ENCODE data around the gene MRLN.

Gene MRLN

DNA sequence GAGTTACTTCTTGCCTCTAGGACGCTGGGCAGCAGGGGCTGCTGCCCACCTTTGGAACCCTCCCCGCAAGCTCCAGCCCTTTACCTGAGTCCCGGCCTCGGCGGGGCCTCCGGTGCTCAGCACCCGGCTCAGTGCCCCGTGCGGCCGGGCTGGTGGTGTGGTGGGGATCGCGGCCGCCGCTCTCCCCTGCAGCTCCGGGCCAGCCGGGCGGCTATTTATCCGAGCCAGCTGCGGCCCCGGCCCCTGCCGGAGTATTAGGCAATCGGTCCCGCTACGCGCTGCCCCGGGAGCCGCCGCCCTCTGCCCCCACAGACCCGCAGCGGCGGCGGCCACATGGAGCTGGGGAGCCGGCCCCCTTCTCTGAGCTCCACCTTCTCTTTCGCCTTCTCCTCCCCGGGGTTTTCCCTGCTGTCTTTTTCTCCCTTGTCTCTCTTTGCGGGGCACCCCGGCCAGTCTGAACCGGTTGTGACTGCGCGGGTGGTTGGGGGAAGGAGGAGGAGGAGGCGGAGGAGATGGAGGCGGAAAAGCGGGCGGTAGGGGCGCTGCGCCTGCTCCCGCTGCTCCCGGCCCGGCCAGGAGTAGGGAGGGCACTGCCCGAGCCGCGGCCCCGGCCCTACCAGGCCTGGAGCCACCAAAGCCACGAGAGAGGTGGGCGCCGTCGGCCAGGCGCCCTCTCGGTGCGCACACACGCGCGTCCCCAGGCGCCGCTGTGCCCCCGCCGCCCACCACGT is 43.7 kb downstream of the MRLN start, which contains the start of gene SLC16A9:
SLC16A9 (minus strand) TSS at position 456 of the 731 bp plus-strand sequence. CDS start 25,559 bp downstream, outside the sequence.
- Histone ChIP-seq H3K9me3 (ENCODE audit: control insufficient read depth, low read length) (no peaks in the 10 kb centered on the region), H3K27ac (ENCODE audit: insufficient read depth, low read length, poor library complexity, severe bottlenecking) (no peak within 1 kb of the TSS), H3K4me1 (ENCODE audit: control insufficient read depth, insufficient read depth, low read length, poor library complexity, severe bottlenecking) (peaks cover 3% of the 10 kb centered on the region), H3K36me3 (ENCODE audit: control insufficient read depth, insufficient read depth, low read length) (no peaks in the 10 kb centered on the region), H3K27me3 (replicated peaks; ENCODE audit: control insufficient read depth, insufficient read depth, low read length, poor library complexity, severe bottlenecking) (no peaks in the 10 kb centered on the region), H3K4me3 (ENCODE audit: insufficient read depth, low read depth, low read length, poor library complexity, severe bottlenecking) (peak within 1 kb of the TSS; percentile 33)
- no peak for DNase-seq

DNA sequence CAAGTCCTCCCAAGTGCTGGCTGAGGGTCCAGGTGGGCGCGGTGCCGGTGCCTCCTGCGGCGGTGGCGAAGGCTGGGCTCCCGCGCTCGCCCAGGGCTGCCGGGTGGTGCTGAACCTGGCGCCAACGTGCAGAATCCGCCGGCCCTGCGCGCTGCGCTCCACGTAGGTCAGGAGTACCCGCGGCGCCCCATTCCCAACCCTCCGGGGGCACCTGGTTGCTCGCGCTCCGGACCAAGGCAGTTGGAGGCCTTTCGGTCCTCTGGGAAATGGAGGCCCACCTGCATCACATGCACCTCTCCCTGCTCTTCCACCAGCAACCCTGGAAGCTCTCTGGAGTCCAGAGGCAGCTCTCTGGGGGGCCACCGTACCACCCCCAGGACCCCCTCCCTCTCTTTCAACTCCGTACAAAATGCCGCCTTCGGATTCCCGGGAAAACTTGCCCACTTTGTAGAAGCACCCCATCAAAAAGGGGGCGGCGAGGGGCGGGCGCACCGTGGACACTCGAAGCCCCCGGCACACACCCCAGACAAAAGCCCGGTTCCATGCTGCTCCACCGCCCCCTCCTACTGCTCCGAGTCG is 44.4 kb downstream of the MRLN start:
- H3K27me3 ChIP-seq (replicated peaks; ENCODE audit: control insufficient read depth, insufficient read depth, low read length, poor library complexity, severe bottlenecking): no peaks in the 10 kb centered on the region
- H3K4me3 ChIP-seq (ENCODE audit: insufficient read depth, low read depth, low read length, poor library complexity, severe bottlenecking): peak overlapping the region; percentile 33
- no peaks in the 10 kb centered on the region for H3K9me3 ChIP-seq (ENCODE audit: control insufficient read depth, low read length)
- no peaks in the 10 kb centered on the region for H3K36me3 ChIP-seq (ENCODE audit: control insufficient read depth, insufficient read depth, low read length)
- no peak overlapping the region for H3K27ac ChIP-seq (ENCODE audit: insufficient read depth, low read length, poor library complexity, severe bottlenecking)
- peaks cover 3% of the 10 kb centered on the region for H3K4me1 ChIP-seq (ENCODE audit: control insufficient read depth, insufficient read depth, low read length, poor library complexity, severe bottlenecking)
- no peak for DNase-seq

DNA sequence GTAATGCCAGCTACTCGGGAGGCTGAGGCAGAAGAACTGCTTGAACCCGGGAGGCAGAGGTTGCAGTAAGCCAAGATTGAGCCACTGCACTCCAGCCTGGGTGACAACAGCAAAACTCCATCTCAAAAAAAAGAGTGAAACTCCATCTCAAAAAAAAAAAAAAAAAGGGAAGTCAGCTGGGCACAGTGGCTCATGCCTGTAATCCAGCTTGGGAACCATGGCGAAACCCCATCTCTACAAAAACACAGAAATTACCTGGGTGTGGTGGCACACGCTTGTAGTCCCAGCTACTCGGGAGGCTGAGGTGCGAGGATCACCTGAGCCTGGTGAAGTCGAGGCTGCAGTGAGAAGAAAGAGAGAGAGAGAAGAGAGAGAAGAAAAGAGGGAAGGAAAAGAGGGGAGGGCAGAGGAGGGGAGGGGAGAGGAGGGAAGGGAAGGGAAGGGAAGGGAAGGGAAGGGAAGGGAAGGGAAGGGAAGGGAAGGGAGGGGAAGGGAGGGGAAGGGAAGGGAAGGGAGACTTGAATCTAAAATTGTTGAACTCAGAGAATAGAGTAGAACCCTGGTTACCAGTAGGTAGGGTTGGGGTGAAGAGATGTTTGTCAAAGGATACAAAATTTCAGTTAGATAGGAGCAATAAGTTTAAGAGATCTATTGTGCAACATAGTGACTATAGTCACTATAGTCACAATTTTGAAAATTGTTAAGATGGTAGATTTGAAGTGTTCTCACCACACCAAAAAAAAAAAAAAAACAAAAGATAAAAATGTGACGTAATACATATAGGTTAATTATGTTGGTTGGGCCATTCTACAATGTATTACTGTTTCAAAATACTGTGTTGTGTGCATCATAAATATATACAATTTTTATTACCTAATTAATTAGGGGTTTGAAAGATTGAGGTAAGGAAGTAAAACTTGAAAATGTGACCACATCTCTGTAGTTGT is 46.1 kb downstream of the MRLN start:
- Histone ChIP-seq H3K4me1 (ENCODE audit: control insufficient read depth, insufficient read depth, low read length, poor library complexity, severe bottlenecking) (peaks cover 3% of the 10 kb centered on the region), H3K36me3 (ENCODE audit: control insufficient read depth, insufficient read depth, low read length) (no peaks in the 10 kb centered on the region), H3K9me3 (ENCODE audit: control insufficient read depth, low read length) (no peaks in the 10 kb centered on the region), H3K4me3 (ENCODE audit: insufficient read depth, low read depth, low read length, poor library complexity, severe bottlenecking) (no peak overlapping the region), H3K27ac (ENCODE audit: insufficient read depth, low read length, poor library complexity, severe bottlenecking) (no peak overlapping the region), H3K27me3 (replicated peaks; ENCODE audit: control insufficient read depth, insufficient read depth, low read length, poor library complexity, severe bottlenecking) (no peaks in the 10 kb centered on the region)
- DNase-seq: no peak

DNA sequence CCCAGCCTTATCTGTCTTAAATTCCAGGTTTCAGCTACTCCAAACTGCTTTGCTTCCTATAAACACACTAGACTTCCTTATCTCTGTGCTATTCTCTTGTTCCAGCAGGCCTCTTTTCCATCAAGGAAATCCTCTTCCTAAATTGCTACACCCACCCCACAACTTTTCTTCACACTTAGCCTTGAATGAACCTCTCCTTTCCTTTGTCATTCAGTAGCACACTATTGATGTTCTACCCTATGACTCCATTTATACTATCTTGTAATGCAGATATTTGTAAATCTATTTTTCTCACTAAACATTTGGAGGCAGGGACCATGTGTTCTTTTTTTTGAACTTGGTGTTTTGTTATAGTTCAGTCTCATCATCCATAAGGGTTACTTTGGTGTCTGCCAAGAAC is 47.3 kb downstream of the MRLN start:
- H3K36me3 ChIP-seq (ENCODE audit: control insufficient read depth, insufficient read depth, low read length): no peaks in the 10 kb centered on the region
- peaks cover 3% of the 10 kb centered on the region for H3K4me1 ChIP-seq (ENCODE audit: control insufficient read depth, insufficient read depth, low read length, poor library complexity, severe bottlenecking)
- H3K9me3 ChIP-seq (ENCODE audit: control insufficient read depth, low read length): no peaks in the 10 kb centered on the region

DNA sequence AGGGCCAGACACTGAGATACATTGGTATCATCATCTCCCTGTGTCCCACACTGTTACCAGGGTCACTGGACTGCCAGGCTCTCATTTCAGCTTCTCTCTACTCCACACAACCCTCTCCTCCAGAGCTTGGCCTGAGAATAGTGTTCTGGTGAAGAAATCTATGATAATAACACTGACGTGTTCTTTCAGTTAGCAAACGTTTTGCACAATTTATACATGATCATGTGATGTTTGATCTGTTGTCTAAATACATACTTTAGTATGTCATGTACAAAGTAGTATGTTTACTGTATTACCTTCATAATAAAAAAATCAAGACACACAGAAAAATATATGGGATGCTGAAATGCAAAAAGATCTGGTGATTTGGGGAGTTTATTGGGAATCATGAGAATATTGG is 48.6 kb downstream of the MRLN start:
- Histone ChIP-seq H3K36me3 (ENCODE audit: control insufficient read depth, insufficient read depth, low read length) (no peaks in the 10 kb centered on the region), H3K27ac (ENCODE audit: insufficient read depth, low read length, poor library complexity, severe bottlenecking) (no peak overlapping the region), H3K4me3 (ENCODE audit: insufficient read depth, low read depth, low read length, poor library complexity, severe bottlenecking) (no peak overlapping the region), H3K27me3 (replicated peaks; ENCODE audit: control insufficient read depth, insufficient read depth, low read length, poor library complexity, severe bottlenecking) (no peaks in the 10 kb centered on the region), H3K9me3 (ENCODE audit: control insufficient read depth, low read length) (no peaks in the 10 kb centered on the region), H3K4me1 (ENCODE audit: control insufficient read depth, insufficient read depth, low read length, poor library complexity, severe bottlenecking) (no peaks in the 10 kb centered on the region)
- DNase-seq: no peak

More for the DNA sequence above, 47.3 kb downstream of the MRLN start:
- H3K27ac ChIP-seq (ENCODE audit: insufficient read depth, low read length, poor library complexity, severe bottlenecking): no peak overlapping the region
- DNase-seq: no peak
- H3K27me3 ChIP-seq (replicated peaks; ENCODE audit: control insufficient read depth, insufficient read depth, low read length, poor library complexity, severe bottlenecking): no peaks in the 10 kb centered on the region
- no peak overlapping the region for H3K4me3 ChIP-seq (ENCODE audit: insufficient read depth, low read depth, low read length, poor library complexity, severe bottlenecking)

DNA sequence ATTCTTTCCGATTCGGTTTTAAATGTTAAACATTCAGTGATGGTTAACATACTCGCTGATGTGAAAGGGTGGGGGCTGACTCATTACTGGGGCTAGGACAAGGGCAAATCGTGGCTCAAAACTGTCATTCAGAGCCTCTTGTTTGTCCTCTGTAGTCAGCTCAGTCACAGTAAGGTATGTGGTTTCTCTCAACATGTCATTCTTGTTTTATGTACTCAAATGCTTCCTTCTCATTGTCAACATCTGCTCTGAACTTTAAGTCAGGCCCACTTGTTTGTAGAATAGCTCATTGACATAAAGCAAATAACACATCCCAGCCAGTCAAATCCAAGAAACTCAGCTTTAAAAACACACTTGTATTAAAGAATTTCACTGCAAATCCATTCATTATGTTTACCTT is 50.9 kb downstream of the MRLN start:
- Histone ChIP-seq H3K36me3 (ENCODE audit: control insufficient read depth, insufficient read depth, low read length) (no peaks in the 10 kb centered on the region), H3K4me3 (ENCODE audit: insufficient read depth, low read depth, low read length, poor library complexity, severe bottlenecking) (no peak overlapping the region), H3K27ac (ENCODE audit: insufficient read depth, low read length, poor library complexity, severe bottlenecking) (no peak overlapping the region), H3K9me3 (ENCODE audit: control insufficient read depth, low read length) (no peaks in the 10 kb centered on the region), H3K27me3 (replicated peaks; ENCODE audit: control insufficient read depth, insufficient read depth, low read length, poor library complexity, severe bottlenecking) (no peaks in the 10 kb centered on the region), H3K4me1 (ENCODE audit: control insufficient read depth, insufficient read depth, low read length, poor library complexity, severe bottlenecking) (no peaks in the 10 kb centered on the region)
- no peak for DNase-seq

DNA sequence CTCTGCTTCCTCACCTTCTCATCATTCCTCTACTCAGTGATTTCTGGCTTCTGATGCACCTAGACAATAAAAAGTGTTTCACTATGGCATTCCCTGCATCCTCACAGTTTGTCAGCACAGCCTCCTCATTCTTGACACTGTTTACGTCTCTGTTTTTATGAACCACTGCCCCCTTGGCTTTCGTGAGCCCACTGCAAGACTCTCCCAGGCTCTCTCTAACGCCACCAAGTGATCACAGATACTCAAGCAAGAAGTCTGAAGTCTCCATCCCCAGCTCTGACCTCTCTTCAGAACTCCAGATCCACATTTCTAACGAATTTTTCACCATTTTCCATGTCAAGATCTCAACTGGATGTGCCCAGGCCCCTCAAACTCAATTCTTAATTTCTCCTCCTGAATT is 52.5 kb downstream of the MRLN start:
- Histone ChIP-seq H3K27me3 (replicated peaks; ENCODE audit: control insufficient read depth, insufficient read depth, low read length, poor library complexity, severe bottlenecking) (no peaks in the 10 kb centered on the region), H3K27ac (ENCODE audit: insufficient read depth, low read length, poor library complexity, severe bottlenecking) (no peak overlapping the region), H3K4me3 (ENCODE audit: insufficient read depth, low read depth, low read length, poor library complexity, severe bottlenecking) (no peak overlapping the region), H3K4me1 (ENCODE audit: control insufficient read depth, insufficient read depth, low read length, poor library complexity, severe bottlenecking) (no peaks in the 10 kb centered on the region), H3K9me3 (ENCODE audit: control insufficient read depth, low read length) (no peaks in the 10 kb centered on the region), H3K36me3 (ENCODE audit: control insufficient read depth, insufficient read depth, low read length) (no peaks in the 10 kb centered on the region)
- DNase-seq: no peak

DNA sequence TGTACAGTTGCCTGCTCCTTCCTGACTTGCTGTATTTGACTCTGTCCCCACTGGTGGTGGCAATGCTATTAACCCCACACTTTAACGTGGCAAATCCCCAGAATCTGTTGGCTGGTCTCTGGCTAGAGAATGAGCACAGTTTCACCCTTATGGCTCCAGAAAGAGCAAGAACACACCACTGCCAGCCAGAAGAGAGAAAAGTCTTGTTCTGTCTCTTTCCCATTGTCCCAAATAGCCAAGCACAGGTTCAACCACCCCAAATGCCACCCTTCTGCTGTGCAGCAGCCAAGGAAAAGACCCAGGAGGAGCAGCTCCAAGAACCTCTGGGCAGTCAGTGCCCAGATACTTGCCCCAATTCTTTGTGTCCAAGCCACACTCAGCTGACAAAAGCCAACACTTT is 54.9 kb downstream of the MRLN start:
- H3K4me3 ChIP-seq (ENCODE audit: insufficient read depth, low read depth, low read length, poor library complexity, severe bottlenecking): no peak overlapping the region
- no peaks in the 10 kb centered on the region for H3K4me1 ChIP-seq (ENCODE audit: control insufficient read depth, insufficient read depth, low read length, poor library complexity, severe bottlenecking)
- no peaks in the 10 kb centered on the region for H3K36me3 ChIP-seq (ENCODE audit: control insufficient read depth, insufficient read depth, low read length)
- no peaks in the 10 kb centered on the region for H3K27me3 ChIP-seq (replicated peaks; ENCODE audit: control insufficient read depth, insufficient read depth, low read length, poor library complexity, severe bottlenecking)
- H3K27ac ChIP-seq (ENCODE audit: insufficient read depth, low read length, poor library complexity, severe bottlenecking): no peak overlapping the region
- H3K9me3 ChIP-seq (ENCODE audit: control insufficient read depth, low read length): no peaks in the 10 kb centered on the region
- no peak for DNase-seq

DNA sequence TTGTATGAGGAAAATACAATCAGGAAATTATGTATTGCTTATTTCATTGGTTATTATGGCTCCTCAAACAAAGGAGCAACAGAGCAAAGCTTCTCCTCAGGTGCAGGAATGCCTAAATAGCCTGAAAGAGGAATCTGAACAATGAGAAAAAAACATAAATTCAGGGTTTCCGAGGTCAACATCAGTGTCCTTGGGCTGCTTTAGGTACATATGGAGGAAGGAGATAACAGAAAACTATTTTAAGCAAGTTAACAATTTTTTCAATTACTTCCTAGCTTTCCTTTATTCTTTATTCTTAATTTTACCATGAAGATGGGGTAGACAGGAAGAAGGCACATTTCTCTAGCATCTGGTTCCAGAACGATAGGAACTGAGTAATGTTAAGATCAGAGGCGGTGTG is 57.6 kb downstream of the MRLN start:
- no peak for DNase-seq
- no peaks in the 10 kb centered on the region for H3K4me1 ChIP-seq (ENCODE audit: control insufficient read depth, insufficient read depth, low read length, poor library complexity, severe bottlenecking)
- no peaks in the 10 kb centered on the region for H3K27me3 ChIP-seq (replicated peaks; ENCODE audit: control insufficient read depth, insufficient read depth, low read length, poor library complexity, severe bottlenecking)
- H3K27ac ChIP-seq (ENCODE audit: insufficient read depth, low read length, poor library complexity, severe bottlenecking): no peak overlapping the region
- H3K36me3 ChIP-seq (ENCODE audit: control insufficient read depth, insufficient read depth, low read length): no peaks in the 10 kb centered on the region
- no peak overlapping the region for H3K4me3 ChIP-seq (ENCODE audit: insufficient read depth, low read depth, low read length, poor library complexity, severe bottlenecking)
- H3K9me3 ChIP-seq (ENCODE audit: control insufficient read depth, low read length): no peaks in the 10 kb centered on the region

DNA sequence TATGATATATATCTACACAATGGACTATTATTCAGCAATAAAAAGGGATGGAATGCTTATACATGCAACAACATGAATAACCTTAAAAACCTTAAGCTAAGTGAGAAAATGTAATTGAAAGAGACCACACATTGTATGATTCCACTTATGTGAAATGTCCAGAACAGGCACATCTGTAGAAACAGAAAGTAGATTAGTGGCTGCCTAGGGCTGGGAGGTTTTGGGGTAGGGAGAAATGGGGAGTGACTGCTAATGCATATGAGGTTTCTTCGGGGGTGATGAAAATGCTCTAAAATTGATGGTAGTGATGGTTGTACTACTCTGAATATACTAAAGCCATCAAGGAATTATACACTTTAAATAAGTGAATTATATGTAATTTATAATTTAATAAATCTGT is 58.3 kb downstream of the MRLN start:
- H3K27ac ChIP-seq (ENCODE audit: insufficient read depth, low read length, poor library complexity, severe bottlenecking): no peak overlapping the region
- DNase-seq: no peak
- H3K4me1 ChIP-seq (ENCODE audit: control insufficient read depth, insufficient read depth, low read length, poor library complexity, severe bottlenecking): no peaks in the 10 kb centered on the region
- H3K36me3 ChIP-seq (ENCODE audit: control insufficient read depth, insufficient read depth, low read length): no peaks in the 10 kb centered on the region
- no peak overlapping the region for H3K4me3 ChIP-seq (ENCODE audit: insufficient read depth, low read depth, low read length, poor library complexity, severe bottlenecking)
- H3K9me3 ChIP-seq (ENCODE audit: control insufficient read depth, low read length): no peaks in the 10 kb centered on the region
- H3K27me3 ChIP-seq (replicated peaks; ENCODE audit: control insufficient read depth, insufficient read depth, low read length, poor library complexity, severe bottlenecking): no peaks in the 10 kb centered on the region

All from effector memory CD4-positive, alpha-beta T cell (primary cell).